Stimulated activated CD4-positive, alpha-beta T cell treated with anti-CD3 and anti-CD28 coated beads, Interleukin-12 subunit alpha, Interleukin-12 subunit beta, amount 100 ng/mL, for 4 hours (primary cell): ENCODE measurements around the gene ACAP1.

ENCODE experiments used
- DNase-seq: peaks from one replicate; pipeline ENCODE4 v3.0.0-alpha.2; 2020

Gene ACAP1, protein sequence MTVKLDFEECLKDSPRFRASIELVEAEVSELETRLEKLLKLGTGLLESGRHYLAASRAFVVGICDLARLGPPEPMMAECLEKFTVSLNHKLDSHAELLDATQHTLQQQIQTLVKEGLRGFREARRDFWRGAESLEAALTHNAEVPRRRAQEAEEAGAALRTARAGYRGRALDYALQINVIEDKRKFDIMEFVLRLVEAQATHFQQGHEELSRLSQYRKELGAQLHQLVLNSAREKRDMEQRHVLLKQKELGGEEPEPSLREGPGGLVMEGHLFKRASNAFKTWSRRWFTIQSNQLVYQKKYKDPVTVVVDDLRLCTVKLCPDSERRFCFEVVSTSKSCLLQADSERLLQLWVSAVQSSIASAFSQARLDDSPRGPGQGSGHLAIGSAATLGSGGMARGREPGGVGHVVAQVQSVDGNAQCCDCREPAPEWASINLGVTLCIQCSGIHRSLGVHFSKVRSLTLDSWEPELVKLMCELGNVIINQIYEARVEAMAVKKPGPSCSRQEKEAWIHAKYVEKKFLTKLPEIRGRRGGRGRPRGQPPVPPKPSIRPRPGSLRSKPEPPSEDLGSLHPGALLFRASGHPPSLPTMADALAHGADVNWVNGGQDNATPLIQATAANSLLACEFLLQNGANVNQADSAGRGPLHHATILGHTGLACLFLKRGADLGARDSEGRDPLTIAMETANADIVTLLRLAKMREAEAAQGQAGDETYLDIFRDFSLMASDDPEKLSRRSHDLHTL

GRCh38 chr17:7336240-7337175 is at the start of gene ACAP1:
ACAP1 (plus strand) TSS chr17:7336529; CDS start chr17:7336735, 206 bp downstream.
- DNase-seq = peak; percentile 82

DNA sequence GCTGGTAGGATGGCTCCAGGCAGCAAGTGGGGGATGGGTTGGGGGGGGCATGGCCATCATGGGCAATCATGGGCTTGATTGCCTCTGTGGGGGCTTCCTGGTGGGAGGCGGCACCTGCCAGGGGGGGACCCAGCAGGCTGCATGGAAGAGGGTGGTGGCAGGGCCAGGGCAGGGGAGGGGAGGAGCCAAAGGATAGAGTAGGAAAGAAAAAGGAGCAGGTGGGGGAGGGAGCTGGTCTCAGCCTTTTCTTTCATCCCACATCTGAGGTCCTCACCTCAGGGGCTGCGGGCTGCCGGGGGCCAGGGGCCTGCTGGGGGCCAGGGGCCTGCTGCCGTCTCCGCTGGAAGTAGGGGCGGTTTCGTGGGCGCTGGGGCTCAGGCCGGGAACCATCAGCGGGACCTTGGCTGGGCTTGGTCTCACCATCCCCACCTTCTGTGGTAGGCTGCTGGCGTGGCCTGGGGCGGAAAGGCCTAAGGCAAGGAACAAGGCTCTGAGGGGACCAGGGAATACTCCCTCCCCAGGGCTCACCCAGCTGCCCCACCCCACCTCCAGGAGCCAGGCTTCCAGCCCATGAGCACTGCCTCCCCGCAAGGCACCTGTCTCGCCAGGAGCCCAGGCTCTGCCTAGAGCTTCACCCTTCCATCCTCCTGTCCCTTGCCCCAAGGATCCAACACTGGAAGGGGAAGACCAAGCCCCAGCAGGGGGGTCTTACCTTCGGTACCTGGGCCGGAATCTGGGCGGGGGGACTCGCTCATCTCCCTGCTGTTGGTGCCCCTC is 46.9 kb upstream of the ACAP1 start:
- DNase-seq = no peak

- no peak for DNase-seq
Observed at GRCh38 chr17:7290166-7290565, 46.2 kb upstream of the ACAP1 start.

DNA sequence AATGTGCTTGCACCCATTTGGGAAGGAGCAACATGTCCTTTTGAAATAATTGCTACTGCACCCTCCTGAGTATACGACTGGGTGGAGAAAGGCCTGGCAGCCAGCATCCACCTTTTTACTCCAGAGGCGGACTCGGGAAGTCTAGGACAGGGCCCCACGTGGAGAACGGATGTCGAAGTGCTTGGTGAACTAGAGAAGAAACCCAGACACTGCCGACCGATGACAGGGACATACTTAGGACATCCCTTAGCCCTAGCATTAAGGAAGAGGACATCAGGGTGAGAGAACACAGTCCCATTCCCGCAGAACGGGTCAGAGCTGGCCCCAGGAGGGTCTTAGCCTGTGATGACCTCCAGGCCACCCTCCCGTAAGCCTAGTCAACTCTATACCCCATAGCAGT is 45.6 kb upstream of the ACAP1 start:
- no peak for DNase-seq

GRCh38 chr17:7292194-7292593 is 44.1 kb upstream of the ACAP1 start:
- DNase-seq = no peak

DNA sequence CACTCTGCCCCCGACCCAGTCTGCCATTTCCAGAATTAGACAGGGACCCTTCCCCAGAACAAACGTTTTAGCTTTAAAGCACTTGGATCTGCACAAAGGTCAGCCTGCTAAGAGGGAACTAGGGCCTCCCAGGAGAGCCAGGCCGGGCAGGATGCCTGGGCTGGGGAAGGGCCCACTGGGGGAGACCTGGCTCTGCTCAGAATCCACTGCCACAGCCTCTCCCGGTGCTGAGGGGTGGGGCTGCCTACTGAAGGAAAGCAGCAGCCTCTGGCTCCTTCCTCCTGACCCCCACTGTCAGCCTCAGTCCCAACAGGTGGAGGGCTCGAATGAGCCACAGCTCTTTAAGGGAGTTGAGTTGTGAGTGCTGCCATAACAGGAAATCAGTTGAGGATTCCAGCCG is 43.6 kb upstream of the ACAP1 start:
- no peak for DNase-seq

DNA sequence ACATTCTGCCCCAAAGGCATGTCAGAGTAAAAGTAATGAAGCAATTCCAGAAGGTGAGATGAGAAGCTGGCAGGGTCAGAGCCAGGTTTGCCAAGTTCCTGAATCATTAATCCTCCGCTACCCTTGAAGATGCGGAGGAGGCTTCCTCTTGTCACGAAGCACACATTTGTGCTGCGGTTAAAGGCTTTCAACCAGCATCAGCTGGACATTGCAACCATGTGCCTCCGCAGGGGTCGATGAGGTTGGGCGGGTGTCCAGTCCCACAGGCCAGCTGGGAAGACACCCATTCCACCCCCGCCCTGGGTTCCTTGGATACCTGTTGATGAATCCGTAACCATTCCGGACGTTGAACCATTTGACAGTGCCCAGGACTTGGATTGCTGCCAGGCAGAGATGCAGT is 43.2 kb upstream of the ACAP1 start:
- DNase-seq = no peak

DNA sequence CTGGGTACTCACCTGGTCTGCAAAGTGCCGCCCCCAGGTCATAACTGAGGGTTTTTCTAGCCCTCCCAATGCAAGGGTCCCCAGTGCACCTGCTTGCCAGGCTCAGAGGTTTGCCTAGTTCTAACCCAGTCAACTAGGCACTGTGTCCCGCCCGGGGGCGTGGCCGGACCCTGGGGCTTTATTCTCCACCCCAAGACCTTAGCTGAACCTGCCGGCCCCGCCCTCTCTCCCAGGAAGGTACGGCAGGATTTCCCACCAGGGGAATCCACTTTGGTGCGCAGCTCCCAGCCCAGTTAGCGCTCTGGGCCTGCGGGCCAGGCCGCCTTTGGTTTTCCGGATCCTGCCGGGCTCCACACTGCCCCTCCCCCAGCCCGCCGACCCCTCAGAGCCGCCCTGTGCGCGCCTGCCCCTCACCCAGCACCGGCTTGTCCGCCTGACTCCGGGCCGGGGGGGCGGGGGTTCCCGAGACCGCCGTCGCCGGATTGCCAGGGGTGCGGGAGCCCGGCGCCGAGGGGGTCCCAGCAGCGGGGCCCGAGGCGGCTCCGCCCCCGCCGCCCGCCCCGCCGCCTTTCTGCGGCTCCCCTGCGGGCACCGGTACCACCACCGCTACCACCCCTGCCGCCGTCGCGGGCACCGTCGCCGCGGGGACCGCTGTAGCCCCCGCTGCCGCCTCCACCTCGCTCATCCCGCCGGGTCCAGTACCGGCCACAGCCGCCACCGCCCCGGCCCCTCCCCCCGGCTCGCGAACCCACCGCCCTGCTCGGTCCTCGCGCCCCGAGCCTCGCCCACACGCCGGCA is 42.3 kb upstream of the ACAP1 start:
- no peak for DNase-seq

- DNase-seq = peak; percentile 70
Observed at GRCh38 chr17:7294614-7295153, 41.6 kb upstream of the ACAP1 start, which contains the start of gene YBX2. YBX2 (minus strand) TSS chr17:7294639; CDS start chr17:7294500, 139 bp downstream.

DNA sequence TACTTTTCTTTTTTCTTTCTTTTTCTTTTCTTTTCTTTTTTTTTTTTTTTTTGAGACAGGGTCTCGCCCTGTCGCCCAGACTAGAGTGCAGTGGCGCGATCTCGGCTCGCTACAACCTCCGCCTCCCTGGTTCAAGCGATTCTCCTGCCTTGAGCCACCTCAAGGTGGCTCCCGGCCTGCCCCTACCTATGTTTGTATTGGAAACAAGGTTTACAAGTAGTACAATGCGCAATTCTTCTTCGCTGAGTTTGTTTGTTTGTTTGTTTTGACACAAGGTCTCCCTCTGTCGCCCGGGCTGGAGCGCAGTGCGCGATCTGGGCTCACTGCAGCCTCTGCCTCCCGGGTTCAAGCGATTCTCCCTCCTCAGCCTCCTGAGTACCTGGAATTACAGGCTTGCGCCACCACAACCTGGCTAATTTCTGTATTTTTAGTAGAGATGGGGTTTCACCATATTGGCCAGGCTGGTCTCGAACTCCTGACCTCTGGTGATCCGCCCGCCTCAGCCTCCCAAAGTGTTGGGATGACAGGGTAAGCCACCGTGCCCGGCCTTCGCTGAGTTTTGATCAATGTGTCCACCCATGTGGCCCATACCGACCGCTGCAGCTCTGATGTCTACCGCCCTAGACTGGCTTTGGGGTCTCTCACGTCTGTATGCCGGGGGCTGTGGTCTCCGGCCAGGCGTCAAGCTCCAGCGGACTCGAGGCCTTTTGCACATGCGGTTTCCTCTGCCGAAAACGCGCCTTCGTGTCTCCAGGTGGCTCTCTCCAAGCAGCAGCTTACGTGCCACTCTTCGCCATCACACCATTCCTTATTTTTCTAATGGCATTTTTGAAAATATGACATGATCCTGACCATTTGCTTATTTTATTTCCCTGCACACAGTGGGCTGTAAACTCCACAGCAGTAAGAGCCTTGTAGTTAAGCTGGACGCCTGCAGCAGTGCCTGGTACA is 40.8 kb upstream of the ACAP1 start:
- no peak for DNase-seq

DNA sequence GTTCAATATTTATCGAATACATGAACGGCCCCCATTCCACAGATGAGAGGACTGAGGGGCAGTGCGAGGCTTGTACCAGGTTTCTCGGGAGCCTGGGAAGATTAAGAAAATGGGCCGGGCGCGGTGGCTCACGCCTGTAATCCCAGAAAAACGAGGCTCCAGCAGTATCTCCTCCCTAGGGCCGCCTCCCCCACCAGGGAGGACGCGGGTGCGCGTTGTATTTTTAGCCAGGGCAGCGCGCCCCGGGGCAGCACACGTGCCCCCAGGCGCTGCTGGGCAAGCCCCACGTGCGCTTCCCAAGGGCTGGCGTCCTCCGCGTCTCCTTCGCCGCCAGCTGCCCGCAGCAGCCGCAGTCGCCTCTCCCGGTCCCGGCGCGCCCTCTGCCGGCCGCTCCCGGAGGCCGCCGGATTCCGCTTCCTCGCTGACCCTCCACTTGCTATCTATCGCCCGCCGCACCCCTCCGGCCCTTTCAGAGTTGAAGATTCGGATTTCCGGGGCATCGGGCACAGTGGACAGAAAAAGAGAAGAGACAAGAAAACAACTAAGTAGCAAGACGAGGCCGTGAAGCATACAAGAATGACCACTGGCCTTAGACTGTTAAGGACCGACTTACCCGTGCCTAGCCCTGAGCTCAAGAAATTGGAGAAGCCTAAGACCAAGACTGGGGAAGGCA is 40.0 kb upstream of the ACAP1 start:
- peak; percentile 74 for DNase-seq

GRCh38 chr17:7304179-7304578 is 32.1 kb upstream of the ACAP1 start:
- DNase-seq = no peak

DNA sequence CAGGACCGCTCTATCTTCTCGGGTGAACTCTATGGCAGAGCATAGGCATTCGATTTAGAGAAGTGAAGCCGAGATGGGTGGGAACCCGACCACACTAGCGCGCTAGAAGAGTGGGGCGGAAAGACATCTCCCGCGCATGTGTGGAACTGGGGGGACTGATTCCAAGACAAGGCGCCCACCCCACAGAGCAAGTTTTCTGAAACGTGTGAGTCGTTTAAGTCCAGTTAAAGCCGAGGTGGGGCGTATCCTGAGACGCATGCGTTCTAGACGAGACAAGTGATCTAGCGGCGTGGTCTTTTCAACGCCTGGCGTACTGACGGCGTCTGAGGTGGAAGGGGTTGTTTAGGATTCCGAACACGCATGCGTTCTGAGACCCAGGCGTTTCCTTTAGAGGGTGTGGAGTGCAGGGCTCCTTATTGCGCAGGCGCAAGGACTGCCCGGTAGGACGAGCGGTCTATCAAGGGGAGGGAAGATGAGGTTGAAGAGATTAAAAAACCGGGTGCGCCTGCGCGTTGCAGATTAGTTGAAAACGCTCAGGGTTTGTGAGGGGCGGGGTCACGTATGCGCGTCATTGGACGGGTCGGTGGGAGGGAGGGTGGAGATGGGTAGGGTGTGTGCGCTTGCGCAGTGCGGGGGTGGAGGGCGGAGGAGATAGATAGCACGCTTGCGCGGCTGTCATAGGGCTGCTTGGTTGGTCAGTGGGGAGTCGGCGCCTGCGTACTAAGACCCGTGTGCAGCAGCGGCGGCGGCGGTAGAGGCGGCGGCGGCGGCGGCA is 29.2 kb upstream of the ACAP1 start, which contains the start of gene EIF5A:
Gene EIF5A, plus strand, starts transcription at position 718 of the 775 bp plus-strand sequence. CDS start 2,008 bp downstream, outside the sequence.
- DNase-seq = peak; percentile 100

DNA sequence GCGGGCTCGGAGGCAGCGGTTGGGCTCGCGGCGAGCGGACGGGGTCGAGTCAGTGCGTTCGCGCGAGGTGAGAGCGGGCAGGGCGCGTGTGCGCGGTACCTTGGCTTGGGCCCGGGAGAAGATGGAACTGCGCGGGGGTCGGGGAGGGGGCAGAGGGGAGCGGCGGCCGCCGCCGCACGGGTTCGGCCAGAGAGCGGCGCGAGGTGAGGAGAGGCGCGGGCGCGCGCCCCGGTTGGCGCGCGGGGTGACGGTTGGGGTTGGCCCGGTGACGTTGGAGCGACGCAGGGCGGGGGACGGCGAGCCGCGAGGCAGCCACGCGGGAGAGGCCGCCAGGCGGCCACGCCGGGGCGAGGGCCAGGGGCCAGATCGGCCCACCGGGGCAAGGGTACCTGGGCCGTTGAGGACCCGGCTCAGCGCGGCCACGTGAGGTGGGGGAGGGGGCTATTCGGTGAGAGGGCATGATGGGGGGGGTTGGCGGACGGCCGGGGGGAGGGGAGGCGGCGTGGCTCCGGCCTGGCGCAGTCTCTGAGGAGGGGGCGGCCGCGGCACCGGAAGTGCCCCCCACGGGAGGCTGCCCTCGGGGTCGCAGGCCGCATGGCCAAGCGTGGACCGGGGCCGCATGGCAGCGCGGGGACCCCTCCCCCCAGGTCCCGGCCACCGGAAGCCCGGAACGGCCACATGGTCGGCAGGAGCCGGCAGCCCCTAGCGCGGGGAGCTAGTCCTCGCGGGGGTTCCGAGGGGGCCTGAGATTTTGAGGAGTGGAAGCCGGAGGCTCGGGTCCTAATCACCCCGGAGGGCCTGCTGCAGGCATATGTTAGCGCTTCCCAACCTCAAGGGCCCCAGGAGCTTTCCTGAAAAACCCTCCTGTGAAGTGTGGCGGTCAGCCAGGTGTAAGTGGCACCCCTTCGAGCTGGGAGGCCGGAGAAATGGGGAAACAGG is 28.4 kb upstream of the ACAP1 start:
- DNase-seq = peak; percentile 46

- peak; percentile 74 for DNase-seq
Observed at GRCh38 chr17:7308625-7309433, 27.5 kb upstream of the ACAP1 start.

GRCh38 chr17:7309628-7310027 is 26.7 kb upstream of the ACAP1 start:
- DNase-seq = no peak
